Activated CD8-positive, alpha-beta memory T cell treated with anti-CD3 and anti-CD28 coated beads, Interleukin-2, amount 50 U/mL, for 24 hours (primary cell): ENCODE measurements around the gene TRAFD1.
"Not testable (repeated sequence)": the region's sequence is repeated elsewhere in the genome, so short reads cannot be mapped to it uniquely, and the experiment has no call there.

Experiments
- DNase-seq: peaks from one replicate; pipeline ENCODE4 v3.0.0-alpha.2; 2020; ENCODE audit errors: extremely low read depth

Gene TRAFD1, protein sequence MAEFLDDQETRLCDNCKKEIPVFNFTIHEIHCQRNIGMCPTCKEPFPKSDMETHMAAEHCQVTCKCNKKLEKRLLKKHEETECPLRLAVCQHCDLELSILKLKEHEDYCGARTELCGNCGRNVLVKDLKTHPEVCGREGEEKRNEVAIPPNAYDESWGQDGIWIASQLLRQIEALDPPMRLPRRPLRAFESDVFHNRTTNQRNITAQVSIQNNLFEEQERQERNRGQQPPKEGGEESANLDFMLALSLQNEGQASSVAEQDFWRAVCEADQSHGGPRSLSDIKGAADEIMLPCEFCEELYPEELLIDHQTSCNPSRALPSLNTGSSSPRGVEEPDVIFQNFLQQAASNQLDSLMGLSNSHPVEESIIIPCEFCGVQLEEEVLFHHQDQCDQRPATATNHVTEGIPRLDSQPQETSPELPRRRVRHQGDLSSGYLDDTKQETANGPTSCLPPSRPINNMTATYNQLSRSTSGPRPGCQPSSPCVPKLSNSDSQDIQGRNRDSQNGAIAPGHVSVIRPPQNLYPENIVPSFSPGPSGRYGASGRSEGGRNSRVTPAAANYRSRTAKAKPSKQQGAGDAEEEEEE

GRCh38 chr12:112125250-112125999 is at the start of gene TRAFD1:
Gene TRAFD1, plus strand, starts transcription at chr12:112125560. Its CDS starts 4,963 bp downstream, at chr12:112130523.
- DNase-seq, result peak; percentile 91

- no peak for DNase-seq
These were observed 38.1 kb upstream of the TRAFD1 start for GRCh38 chr12:112087055-112087850.

DNA sequence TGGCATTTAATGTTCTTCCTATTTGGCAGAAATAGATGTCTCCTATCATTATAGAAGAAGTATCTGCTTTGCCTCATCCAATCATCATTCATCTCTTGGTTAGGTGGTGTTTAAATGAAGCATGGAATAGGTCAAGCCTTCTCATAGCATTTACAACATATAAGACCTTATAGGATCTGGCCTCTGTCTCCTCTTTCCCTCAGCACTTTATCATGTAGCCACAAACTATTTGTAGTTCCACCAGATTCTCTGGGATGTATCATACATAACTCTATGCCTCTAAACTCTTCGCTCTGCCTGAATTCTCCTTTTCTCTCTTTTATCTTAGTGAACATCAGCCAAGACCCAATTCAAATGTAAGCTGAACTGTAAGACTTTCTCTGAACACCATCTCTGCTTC is 37.5 kb upstream of the TRAFD1 start:
- no peak for DNase-seq

- no peak for DNase-seq
These were observed 33.8 kb upstream of the TRAFD1 start for GRCh38 chr12:112091563-112091962.

GRCh38 chr12:112096070-112096469 is 29.3 kb upstream of the TRAFD1 start:
- no peak for DNase-seq

- no peak for DNase-seq
These were observed 28.7 kb upstream of the TRAFD1 start for GRCh38 chr12:112096667-112097066.

DNA sequence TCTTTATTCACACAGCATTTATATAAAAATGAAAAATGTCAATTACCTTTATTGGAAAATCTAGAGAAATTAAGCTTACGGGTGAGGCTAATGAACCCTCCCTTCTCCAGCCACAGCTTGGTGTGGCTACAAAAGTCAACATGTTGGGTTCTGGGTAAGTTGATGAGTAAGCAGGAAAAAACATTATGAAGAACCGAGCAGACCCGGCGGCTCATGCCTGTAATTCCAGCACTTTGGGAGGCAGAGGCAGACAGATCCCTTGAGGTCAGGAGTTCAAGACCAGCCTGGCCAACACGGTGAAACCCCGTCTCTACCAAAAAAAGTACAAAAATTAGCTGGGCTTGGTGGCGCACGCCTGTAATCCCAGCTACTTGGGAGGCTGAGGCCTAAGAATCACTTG is 27.7 kb upstream of the TRAFD1 start:
- no peak for DNase-seq

DNA sequence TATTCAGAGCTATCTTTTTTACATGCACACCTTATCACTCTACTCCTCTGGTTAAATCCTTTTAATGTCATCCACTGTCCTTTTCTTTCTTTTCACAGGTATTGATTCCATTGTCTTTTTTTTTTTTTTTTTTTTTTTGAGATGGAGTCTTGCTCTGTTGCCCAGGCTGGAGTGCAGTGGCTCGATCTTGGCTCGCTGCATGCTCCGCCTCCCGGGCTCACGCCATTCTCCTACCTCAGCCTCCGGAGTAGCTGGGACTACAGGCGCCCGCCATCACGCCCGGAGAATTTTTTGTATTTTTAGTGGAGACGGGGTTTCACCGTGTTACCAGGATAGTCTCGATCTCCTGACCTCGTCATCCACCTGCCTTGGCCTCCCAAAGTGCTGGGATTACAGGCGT is 24.9 kb upstream of the TRAFD1 start:
- not testable (repeated sequence) for DNase-seq

DNA sequence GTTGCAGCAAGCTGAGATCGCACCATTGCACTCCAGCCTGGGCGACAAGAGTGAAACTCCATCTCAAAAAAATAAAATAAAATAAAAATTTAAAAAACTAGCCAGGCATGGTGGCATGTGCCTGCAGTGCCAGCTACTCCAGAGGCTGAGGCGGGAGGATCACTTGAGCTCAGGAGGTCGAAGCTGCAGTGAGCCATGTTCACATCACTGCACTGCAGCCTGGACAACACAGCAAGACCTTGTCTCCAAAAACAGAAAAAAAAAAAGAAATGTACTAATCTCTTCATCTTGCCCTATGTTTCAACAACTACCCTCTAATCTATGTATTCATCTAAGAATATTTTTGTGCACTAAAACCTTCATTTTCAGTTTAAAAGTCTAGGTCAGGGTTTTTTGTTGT is 23.2 kb upstream of the TRAFD1 start:
- no peak for DNase-seq

DNA sequence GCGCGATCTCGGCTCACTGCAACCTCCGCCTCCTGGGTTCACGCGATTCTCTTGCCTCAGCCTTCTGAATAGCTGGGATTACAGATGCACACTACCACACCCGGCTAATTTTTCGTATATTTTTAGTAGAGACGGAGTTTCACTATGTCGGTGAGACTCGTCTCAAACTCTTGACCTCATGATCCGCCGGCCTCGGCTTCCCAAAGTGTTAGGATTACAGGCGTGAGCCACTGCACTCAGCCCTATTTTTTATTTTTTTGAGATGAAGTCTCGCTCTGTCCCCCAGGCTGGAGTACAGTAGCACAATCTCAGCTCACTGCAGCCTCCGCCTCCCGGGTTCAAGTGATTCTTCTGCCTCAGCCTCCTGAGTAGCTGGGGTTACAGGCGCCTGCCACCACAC is 22.6 kb upstream of the TRAFD1 start:
- not testable (repeated sequence) for DNase-seq

- DNase-seq, result no peak
These were observed 21.4 kb upstream of the TRAFD1 start for GRCh38 chr12:112103758-112104503.

DNA sequence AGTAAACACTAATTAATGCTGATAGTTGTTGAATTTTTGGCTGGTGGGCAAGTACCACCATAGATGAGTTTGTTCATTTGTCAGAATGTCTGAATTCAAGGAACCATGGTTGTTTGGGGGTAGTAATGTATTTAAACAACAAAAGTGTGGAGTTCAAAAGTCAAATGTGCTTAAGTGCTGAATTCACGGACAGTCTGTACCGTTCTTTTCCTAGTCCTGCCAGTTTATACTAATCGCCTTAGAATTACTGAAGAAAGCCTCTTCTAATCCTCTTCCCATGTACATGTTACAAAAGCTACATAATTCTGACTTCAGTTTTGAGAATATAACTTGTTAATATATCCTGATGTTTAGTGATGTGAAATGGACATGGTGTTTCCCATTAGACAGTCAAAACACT is 19.5 kb upstream of the TRAFD1 start:
- DNase-seq, result no peak

DNA sequence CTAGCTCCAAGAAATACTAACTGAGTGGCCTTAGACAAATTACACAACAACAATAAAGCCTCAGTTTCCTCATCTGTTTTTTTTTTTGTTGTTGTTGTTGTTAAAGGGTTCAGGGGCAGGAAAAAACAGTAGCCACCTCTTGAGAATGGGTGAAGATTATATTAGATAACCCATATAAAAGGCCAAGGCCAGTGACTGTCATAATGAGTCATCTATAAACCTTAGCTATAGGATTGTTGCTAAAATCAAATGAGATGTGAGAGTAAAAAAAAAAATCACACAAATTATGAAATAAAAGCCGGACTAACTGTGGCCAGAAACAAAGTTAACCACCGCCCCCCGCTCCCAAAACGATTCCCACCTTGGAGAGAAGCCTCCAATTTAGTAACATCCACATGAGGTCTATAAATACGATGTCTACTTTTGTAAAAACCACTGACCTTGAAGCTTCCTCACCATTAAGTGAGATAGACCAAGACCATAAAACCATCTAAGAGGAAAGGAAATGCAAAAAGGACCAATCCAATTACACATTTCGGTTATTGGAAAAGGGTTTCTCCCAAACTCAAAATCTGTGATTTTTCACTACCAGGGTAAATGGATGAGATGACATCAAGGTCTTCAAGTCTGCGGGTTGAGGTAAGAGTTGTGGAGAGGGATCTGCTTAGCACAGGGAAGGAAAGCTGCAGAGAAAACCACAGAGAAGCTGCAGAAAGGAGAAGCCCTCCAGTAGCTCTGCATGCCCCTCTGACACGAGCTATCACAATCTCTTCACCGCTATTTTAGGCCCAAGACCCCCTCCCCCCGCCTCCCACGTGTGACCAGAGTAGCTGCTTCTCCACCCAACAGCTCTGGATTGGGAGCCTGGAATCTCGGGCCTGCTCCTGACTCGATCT is 17.8 kb upstream of the TRAFD1 start:
- DNase-seq, result no peak

GRCh38 chr12:112108202-112109079 is 16.9 kb upstream of the TRAFD1 start, which contains the start of gene NAA25:
Gene NAA25, minus strand, starts transcription at chr12:112108783. Its CDS starts 10 bp downstream, at chr12:112108773.
- DNase-seq, result peak; percentile 68

GRCh38 chr12:112110787-112111662 is 14.3 kb upstream of the TRAFD1 start:
- DNase-seq, result not testable (repeated sequence)

GRCh38 chr12:112111931-112112330 is 13.4 kb upstream of the TRAFD1 start:
- no peak for DNase-seq

- no peak for DNase-seq
These were observed 12.8 kb upstream of the TRAFD1 start for GRCh38 chr12:112112409-112113133.
